HepG2 (cell line): ENCODE measurements around the gene ZNF624. TPM values are rescaled to one million over a fixed set of nuclear protein-coding genes. Genes with fewer than 3 reads are reported as not detected.

Experiments
- CENPBD1 ChIP-seq: sonication (generic); formaldehyde crosslinking; IDR thresholded peaks from 2 replicates; pipeline ENCODE4 v1.8.0; 2022; ENCODE audit warnings: missing genetic modification reagents, low read depth, mild to moderate bottlenecking, borderline replicate concordance
- CHCHD3 ChIP-seq: sonication (generic); formaldehyde crosslinking; IDR thresholded peaks from 2 replicates; pipeline ENCODE4 v1.8.0; 2022; ENCODE audit warnings: mild to moderate bottlenecking, missing genetic modification reagents, moderate library complexity
- ETV5 ChIP-seq: IDR thresholded peaks from 2 replicates; pipeline ENCODE4 v1.6.1; 2018; ENCODE audit warnings: missing biosample characterization, missing genetic modification reagents, inconsistent platforms, borderline replicate concordance
- HIVEP1 ChIP-seq: sonication (generic); formaldehyde crosslinking; IDR thresholded peaks from 2 replicates; pipeline ENCODE4 v1.4.0; 2020; ENCODE audit warnings: mild to moderate bottlenecking, missing genetic modification reagents
- HNRNPLL ChIP-seq: fragments of 200-400 bp; formaldehyde crosslinking; IDR thresholded peaks from 2 replicates; pipeline ENCODE4 v1.6.1; 2017; ENCODE audit warnings: mild to moderate bottlenecking, low read depth, low read length; ENCODE audit not compliant: poor library complexity, severe bottlenecking
- JUND ChIP-seq: sonication (generic); formaldehyde crosslinking; IDR thresholded peaks from 2 replicates; pipeline ENCODE4 v1.8.0; 2022; ENCODE audit warnings: mild to moderate bottlenecking, missing genetic modification reagents
- KLF13 ChIP-seq: sonication (generic); formaldehyde crosslinking; IDR thresholded peaks from 2 replicates; pipeline ENCODE4 v1.4.0; 2020; ENCODE audit warnings: mild to moderate bottlenecking, missing genetic modification reagents
- MTERF4 ChIP-seq: sonication (generic); formaldehyde crosslinking; IDR thresholded peaks from 2 replicates; pipeline ENCODE4 v1.8.0; 2023; ENCODE audit warnings: mild to moderate bottlenecking, missing genetic modification reagents
- NR2F1 ChIP-seq, 2 experiments: fragments of 450-650 bp in 1 of 2; formaldehyde crosslinking in 1 of 2; IDR thresholded peaks; 2 replicates each; pipeline versions ENCODE4 v1.5.0 to v1.6.1; 2016 to 2020; ENCODE audit warnings: mild to moderate bottlenecking in 1 of 2, missing compliant biosample characterization in 1 of 2, missing genetic modification reagents in 1 of 2, moderate library complexity in 1 of 2
- PRMT3 ChIP-seq: sonication (generic); formaldehyde crosslinking; IDR thresholded peaks from 2 replicates; pipeline ENCODE4 v1.8.1; 2022; ENCODE audit warnings: low read depth, mild to moderate bottlenecking, moderate library complexity, missing genetic modification reagents, borderline replicate concordance
- SOX13 ChIP-seq, 3 experiments: fragments of 450-650 bp in 1 of 3; sonication (generic) in 1 of 3; formaldehyde crosslinking in 1 of 3; IDR thresholded peaks in 2 of 3; conservative IDR thresholded peaks in 1 of 3; 2 replicates each; pipeline versions ENCODE4 v1.5.0 to v1.6.1; 2016 to 2020; ENCODE audit warnings: antibody characterized with exemption in 1 of 3, mild to moderate bottlenecking in 1 of 3, missing compliant biosample characterization in 1 of 3, missing genetic modification reagents in 1 of 3, moderate library complexity in 1 of 3
- ZNF207 ChIP-seq: fragments of 450-650 bp; IDR thresholded peaks from 2 replicates; pipeline ENCODE4 v1.6.1; 2016; ENCODE audit warnings: antibody characterized with exemption, borderline replicate concordance
- ZNF292 ChIP-seq: sonication (generic); formaldehyde crosslinking; IDR thresholded peaks from 2 replicates; pipeline ENCODE4 v1.8.1; 2022; ENCODE audit warnings: mild to moderate bottlenecking, low read depth, missing genetic modification reagents, borderline replicate concordance
- ZNF407 ChIP-seq: sonication (generic); formaldehyde crosslinking; IDR thresholded peaks from one replicate; pipeline ENCODE4 v1.5.1; 2020; ENCODE audit warnings: mild to moderate bottlenecking, missing genetic modification reagents; ENCODE audit errors: not compliant biosample characterization
- ZNF501 ChIP-seq: sonication (generic); formaldehyde crosslinking; IDR thresholded peaks from 2 replicates; pipeline ENCODE4 v1.5.1; 2020; ENCODE audit warnings: mild to moderate bottlenecking, moderate library complexity, missing genetic modification reagents
- ZNF597 ChIP-seq: sonication (generic); formaldehyde crosslinking; IDR thresholded peaks from 2 replicates; pipeline ENCODE4 v1.5.0; 2020; ENCODE audit warnings: missing genetic modification reagents
- polyA plus RNA-seq, 8 experiments: library from polyadenylated mRNA; depleted of rRNA in 3 of 8; stranded (reverse) in 7 of 8; unstranded in 1 of 8; fragments of >200 nt; fragmentation: Illumina TruSeq in 4 of 8; extraction: Trizol in 4 of 8; gene quantifications; 2 replicates each; pipeline versions ENCODE4 v1.2.1 to v1.2.3, GENCODE V29; 2011 to 2016; ENCODE audit warnings: low read depth in 4 of 8, missing spikeins in 1 of 8, mixed read lengths in 1 of 8; ENCODE audit not compliant: insufficient read depth in 1 of 8
- total RNA-seq, 5 experiments: library from RNA; depleted of rRNA; stranded (reverse); fragments of >200 nt; fragmentation: Illumina TruSeq; extraction: Trizol; gene quantifications; 2 replicates each; pipeline ENCODE4 v1.2.3, GENCODE V29; 2016; ENCODE audit warnings: low read depth in 1 of 5

ZNF624 gene
- total and polyA plus RNA-seq, 2 of the 13 experiments (the other 11 are each of a cell fraction or from before 2014, with no cell fraction given) = 0.75 to 3.5 TPM

- peak; percentile 40 for TF ChIP-seq ZNF407 (CRISPR knock-in tag)
- TF ChIP-seq CHCHD3 (CRISPR knock-in tag) = no peak
- TF ChIP-seq JUND (CRISPR knock-in tag) = no peak
- no peak for TF ChIP-seq ZNF597
- TF ChIP-seq CENPBD1 (CRISPR knock-in tag) = no peak
- TF ChIP-seq PRMT3 (CRISPR knock-in tag) = no peak
- peak; percentile 61 for TF ChIP-seq ZNF292
- TF ChIP-seq NR2F1 (CRISPR knock-in tag; IDR thresholded peaks at IDR 0.05) = no peak
- TF ChIP-seq HIVEP1 = peak; percentile 25; the same call in 1 of the 2 replicates
- TF ChIP-seq MTERF4 = 0 out of 2 replicates have a peak, but pooled peaks have one; percentile 54
- TF ChIP-seq ZNF501 (CRISPR knock-in tag) = peak; percentile 95
- TF ChIP-seq SOX13 (IDR thresholded peaks at IDR 0.05) = 0 out of 2 replicates have a peak, but pooled peaks have one; percentile 9
- no peak for TF ChIP-seq SOX13 (CRISPR knock-in tag; conservative IDR thresholded peaks at IDR 0.05 in 1 of 2, IDR thresholded peaks at IDR 0.05 in 1 of 2)
- no peak for TF ChIP-seq ETV5
- no peak for TF ChIP-seq ZNF207
- TF ChIP-seq KLF13 (CRISPR knock-in tag) = no peak
- peak; percentile 67 for TF ChIP-seq HNRNPLL
Observed at GRCh38 chr17:16589097-16589969, 64.3 kb downstream of the ZNF624 start (continued).
